ENCODE results near the gene FLCN. TPM values are rescaled to one million over a fixed set of nuclear protein-coding genes. Genes with fewer than 3 reads are reported as not detected.

Gene FLCN
- total and polyA plus RNA-seq, 9 donors = 17.4 to 37.3 (median 23.7) TPM

GRCh38 chr17:17226451-17227265 is 10.3 kb downstream of the FLCN start:
- H3K9me3 ChIP-seq (replicated peaks; ENCODE audit: control insufficient read depth, low read depth, low read length) = no peaks in the 10 kb centered on the region
- 93% methylated on average over 13 of the region's 16 CpGs for WGBS (ENCODE audit: insufficient coverage)
- H3K27ac ChIP-seq (ENCODE audit: low read length) = no peak overlapping the region
- H3K27me3 ChIP-seq (ENCODE audit: control insufficient read depth, insufficient read depth, low read length) = no peaks in the 10 kb centered on the region
- no peak for DNase-seq
- peaks cover 2% of the 10 kb centered on the region for H3K4me1 ChIP-seq (ENCODE audit: control insufficient read depth, insufficient read depth, low read length)
- H3K4me3 ChIP-seq (ENCODE audit: low read length) = no peak overlapping the region
- H3K36me3 ChIP-seq (ENCODE audit: control insufficient read depth, insufficient read depth, low read length) = peaks cover 96% of the 10 kb centered on the region

GRCh38 chr17:17225901-17226300 is 11.1 kb downstream of the FLCN start:
- Histone ChIP-seq H3K27ac (ENCODE audit: low read length) (no peak overlapping the region), H3K9me3 (replicated peaks; ENCODE audit: control insufficient read depth, low read depth, low read length) (no peaks in the 10 kb centered on the region), H3K27me3 (ENCODE audit: control insufficient read depth, insufficient read depth, low read length) (no peaks in the 10 kb centered on the region), H3K4me3 (ENCODE audit: low read length) (no peak overlapping the region), H3K36me3 (ENCODE audit: control insufficient read depth, insufficient read depth, low read length) (peaks cover 96% of the 10 kb centered on the region), H3K4me1 (ENCODE audit: control insufficient read depth, insufficient read depth, low read length) (no peaks in the 10 kb centered on the region)
- DNase-seq = no peak
- 97% methylated on average over 9 of the region's 10 CpGs for WGBS (ENCODE audit: insufficient coverage)

- no peak for DNase-seq
- WGBS (ENCODE audit: insufficient coverage) = 80% methylated on average over 7 of the region's 8 CpGs
Measured at GRCh38 chr17:17224137-17224536, 12.8 kb downstream of the FLCN start.

GRCh38 chr17:17223736-17224135 is 13.2 kb downstream of the FLCN start:
- Histone ChIP-seq H3K27me3 (ENCODE audit: control insufficient read depth, insufficient read depth, low read length) (no peaks in the 10 kb centered on the region), H3K27ac (ENCODE audit: low read length) (no peak overlapping the region), H3K4me3 (ENCODE audit: low read length) (no peak overlapping the region), H3K9me3 (replicated peaks; ENCODE audit: control insufficient read depth, low read depth, low read length) (no peaks in the 10 kb centered on the region), H3K4me1 (ENCODE audit: control insufficient read depth, insufficient read depth, low read length) (no peaks in the 10 kb centered on the region), H3K36me3 (ENCODE audit: control insufficient read depth, insufficient read depth, low read length) (peaks cover 92% of the 10 kb centered on the region)
- WGBS (ENCODE audit: insufficient coverage) = 92% methylated on average over 16 of the region's 16 CpGs
- DNase-seq = no peak

More at GRCh38 chr17:17224137-17224536, 12.8 kb downstream of the FLCN start:
- H3K36me3 ChIP-seq (ENCODE audit: control insufficient read depth, insufficient read depth, low read length) = peaks cover 92% of the 10 kb centered on the region
- no peak overlapping the region for H3K4me3 ChIP-seq (ENCODE audit: low read length)
- no peaks in the 10 kb centered on the region for H3K9me3 ChIP-seq (replicated peaks; ENCODE audit: control insufficient read depth, low read depth, low read length)
- no peaks in the 10 kb centered on the region for H3K27me3 ChIP-seq (ENCODE audit: control insufficient read depth, insufficient read depth, low read length)
- H3K27ac ChIP-seq (ENCODE audit: low read length) = no peak overlapping the region
- no peaks in the 10 kb centered on the region for H3K4me1 ChIP-seq (ENCODE audit: control insufficient read depth, insufficient read depth, low read length)

- Histone ChIP-seq H3K4me3 (ENCODE audit: low read length) (no peak overlapping the region), H3K36me3 (ENCODE audit: control insufficient read depth, insufficient read depth, low read length) (peaks cover 91% of the 10 kb centered on the region), H3K4me1 (ENCODE audit: control insufficient read depth, insufficient read depth, low read length) (no peaks in the 10 kb centered on the region), H3K27ac (ENCODE audit: low read length) (no peak overlapping the region), H3K9me3 (replicated peaks; ENCODE audit: control insufficient read depth, low read depth, low read length) (no peaks in the 10 kb centered on the region), H3K27me3 (ENCODE audit: control insufficient read depth, insufficient read depth, low read length) (no peaks in the 10 kb centered on the region)
- WGBS (ENCODE audit: insufficient coverage) = 93% methylated on average over 19 of the region's 22 CpGs
- DNase-seq = no peak
Measured at GRCh38 chr17:17221329-17221728, 15.6 kb downstream of the FLCN start.

GRCh38 chr17:17220529-17220928 is 16.4 kb downstream of the FLCN start:
- Histone ChIP-seq H3K27ac (ENCODE audit: low read length) (no peak overlapping the region), H3K4me1 (ENCODE audit: control insufficient read depth, insufficient read depth, low read length) (no peaks in the 10 kb centered on the region), H3K9me3 (replicated peaks; ENCODE audit: control insufficient read depth, low read depth, low read length) (no peaks in the 10 kb centered on the region), H3K36me3 (ENCODE audit: control insufficient read depth, insufficient read depth, low read length) (peaks cover 91% of the 10 kb centered on the region), H3K4me3 (ENCODE audit: low read length) (no peak overlapping the region), H3K27me3 (ENCODE audit: control insufficient read depth, insufficient read depth, low read length) (no peaks in the 10 kb centered on the region)
- WGBS (ENCODE audit: insufficient coverage) = 97% methylated on average over 8 of the region's 8 CpGs
- no peak for DNase-seq

GRCh38 chr17:17217995-17218394 is 19.0 kb downstream of the FLCN start:
- no peaks in the 10 kb centered on the region for H3K4me1 ChIP-seq (ENCODE audit: control insufficient read depth, insufficient read depth, low read length)
- H3K36me3 ChIP-seq (ENCODE audit: control insufficient read depth, insufficient read depth, low read length) = peaks cover 91% of the 10 kb centered on the region
- H3K27me3 ChIP-seq (ENCODE audit: control insufficient read depth, insufficient read depth, low read length) = no peaks in the 10 kb centered on the region
- no peak for DNase-seq
- no peak overlapping the region for H3K27ac ChIP-seq (ENCODE audit: low read length)
- H3K9me3 ChIP-seq (replicated peaks; ENCODE audit: control insufficient read depth, low read depth, low read length) = no peaks in the 10 kb centered on the region
- H3K4me3 ChIP-seq (ENCODE audit: low read length) = no peak overlapping the region
- WGBS (ENCODE audit: insufficient coverage) = 87% methylated on average over 2 of the region's 3 CpGs

GRCh38 chr17:17216776-17217175 is 20.2 kb downstream of the FLCN start:
- H3K4me3 ChIP-seq (ENCODE audit: low read length) = no peak overlapping the region

GRCh38 chr17:17216236-17216635 is 20.7 kb downstream of the FLCN start:
- Histone ChIP-seq H3K4me1 (ENCODE audit: control insufficient read depth, insufficient read depth, low read length) (no peaks in the 10 kb centered on the region), H3K27me3 (ENCODE audit: control insufficient read depth, insufficient read depth, low read length) (no peaks in the 10 kb centered on the region), H3K36me3 (ENCODE audit: control insufficient read depth, insufficient read depth, low read length) (peaks cover 84% of the 10 kb centered on the region), H3K9me3 (replicated peaks; ENCODE audit: control insufficient read depth, low read depth, low read length) (no peaks in the 10 kb centered on the region), H3K27ac (ENCODE audit: low read length) (no peak overlapping the region), H3K4me3 (ENCODE audit: low read length) (no peak overlapping the region)
- no peak for DNase-seq
- WGBS (ENCODE audit: insufficient coverage) = 88% methylated on average over 13 of the region's 17 CpGs

More at GRCh38 chr17:17216776-17217175, 20.2 kb downstream of the FLCN start:
- Histone ChIP-seq H3K36me3 (ENCODE audit: control insufficient read depth, insufficient read depth, low read length) (peaks cover 85% of the 10 kb centered on the region), H3K27me3 (ENCODE audit: control insufficient read depth, insufficient read depth, low read length) (no peaks in the 10 kb centered on the region), H3K27ac (ENCODE audit: low read length) (no peak overlapping the region), H3K4me1 (ENCODE audit: control insufficient read depth, insufficient read depth, low read length) (no peaks in the 10 kb centered on the region), H3K9me3 (replicated peaks; ENCODE audit: control insufficient read depth, low read depth, low read length) (no peaks in the 10 kb centered on the region)
- DNase-seq = no peak
- 86% methylated on average over 14 of the region's 16 CpGs for WGBS (ENCODE audit: insufficient coverage)

- no peak overlapping the region for H3K4me3 ChIP-seq (ENCODE audit: low read length)
- no peaks in the 10 kb centered on the region for H3K9me3 ChIP-seq (replicated peaks; ENCODE audit: control insufficient read depth, low read depth, low read length)
- 84% methylated on average over 3 of the region's 8 CpGs for WGBS (ENCODE audit: insufficient coverage)
- peaks cover 83% of the 10 kb centered on the region for H3K36me3 ChIP-seq (ENCODE audit: control insufficient read depth, insufficient read depth, low read length)
- H3K27me3 ChIP-seq (ENCODE audit: control insufficient read depth, insufficient read depth, low read length) = no peaks in the 10 kb centered on the region
- no peak for DNase-seq
- no peaks in the 10 kb centered on the region for H3K4me1 ChIP-seq (ENCODE audit: control insufficient read depth, insufficient read depth, low read length)
- no peak overlapping the region for H3K27ac ChIP-seq (ENCODE audit: low read length)
Measured at GRCh38 chr17:17215575-17215974, 21.4 kb downstream of the FLCN start.
